GM18873 (cell line): Measurements from ENCODE around the gene CLCA4.
A peak's percentile ranks its signal among the peaks of the same experiment; 100 is the strongest.

ENCODE experiments used
- ATAC-seq: cut with Tn5 transposase; IDR thresholded peaks from one replicate; pipeline ENCODE4 v1.9.1; 2021; ENCODE audit warnings: mild to moderate bottlenecking, moderate library complexity, moderate number of reproducible peaks; ENCODE audit not compliant: unreplicated experiment, low FRiP score

Gene CLCA4, protein sequence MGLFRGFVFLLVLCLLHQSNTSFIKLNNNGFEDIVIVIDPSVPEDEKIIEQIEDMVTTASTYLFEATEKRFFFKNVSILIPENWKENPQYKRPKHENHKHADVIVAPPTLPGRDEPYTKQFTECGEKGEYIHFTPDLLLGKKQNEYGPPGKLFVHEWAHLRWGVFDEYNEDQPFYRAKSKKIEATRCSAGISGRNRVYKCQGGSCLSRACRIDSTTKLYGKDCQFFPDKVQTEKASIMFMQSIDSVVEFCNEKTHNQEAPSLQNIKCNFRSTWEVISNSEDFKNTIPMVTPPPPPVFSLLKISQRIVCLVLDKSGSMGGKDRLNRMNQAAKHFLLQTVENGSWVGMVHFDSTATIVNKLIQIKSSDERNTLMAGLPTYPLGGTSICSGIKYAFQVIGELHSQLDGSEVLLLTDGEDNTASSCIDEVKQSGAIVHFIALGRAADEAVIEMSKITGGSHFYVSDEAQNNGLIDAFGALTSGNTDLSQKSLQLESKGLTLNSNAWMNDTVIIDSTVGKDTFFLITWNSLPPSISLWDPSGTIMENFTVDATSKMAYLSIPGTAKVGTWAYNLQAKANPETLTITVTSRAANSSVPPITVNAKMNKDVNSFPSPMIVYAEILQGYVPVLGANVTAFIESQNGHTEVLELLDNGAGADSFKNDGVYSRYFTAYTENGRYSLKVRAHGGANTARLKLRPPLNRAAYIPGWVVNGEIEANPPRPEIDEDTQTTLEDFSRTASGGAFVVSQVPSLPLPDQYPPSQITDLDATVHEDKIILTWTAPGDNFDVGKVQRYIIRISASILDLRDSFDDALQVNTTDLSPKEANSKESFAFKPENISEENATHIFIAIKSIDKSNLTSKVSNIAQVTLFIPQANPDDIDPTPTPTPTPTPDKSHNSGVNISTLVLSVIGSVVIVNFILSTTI

DNA sequence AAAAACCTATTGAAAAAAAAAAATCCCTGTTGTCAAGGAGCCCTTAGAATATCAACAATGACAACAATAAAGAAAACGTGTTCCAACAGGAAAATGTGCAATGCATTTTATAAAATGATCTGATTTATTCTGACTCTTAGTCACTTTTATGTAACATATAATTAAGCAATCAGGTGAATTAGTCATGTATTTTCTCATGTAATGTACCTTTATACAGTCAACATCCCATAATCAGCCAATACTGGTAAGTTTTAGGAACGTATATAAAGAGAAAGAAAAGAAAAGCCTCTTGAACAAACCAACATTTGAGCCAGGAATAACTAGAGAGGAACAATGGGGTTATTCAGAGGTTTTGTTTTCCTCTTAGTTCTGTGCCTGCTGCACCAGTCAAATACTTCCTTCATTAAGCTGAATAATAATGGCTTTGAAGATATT lies at the start of gene CLCA4:
Gene CLCA4 (plus strand): TSS at position 292 of the 435 bp plus-strand sequence. CDS start 42 bp downstream, at position 334.
- no peak for ATAC-seq

DNA sequence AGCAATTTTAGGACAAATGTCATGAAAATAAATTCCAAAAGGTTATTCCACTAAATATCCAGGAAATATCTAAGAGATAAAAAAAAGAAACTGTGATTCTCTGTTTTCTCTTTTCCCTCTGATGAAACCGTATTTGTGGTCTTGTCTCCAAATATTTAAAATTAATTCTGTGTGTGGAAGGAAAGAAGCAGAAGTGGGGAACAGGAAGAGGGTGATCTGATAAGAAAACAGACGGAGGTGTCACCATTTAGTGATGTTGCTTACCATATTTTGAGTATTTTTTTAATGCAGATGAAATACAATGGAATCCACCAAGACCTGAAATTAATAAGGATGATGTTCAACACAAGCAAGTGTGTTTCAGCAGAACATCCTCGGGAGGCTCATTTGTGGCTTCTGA lies 48.6 kb upstream of the CLCA4 start:
- no peak for ATAC-seq

DNA sequence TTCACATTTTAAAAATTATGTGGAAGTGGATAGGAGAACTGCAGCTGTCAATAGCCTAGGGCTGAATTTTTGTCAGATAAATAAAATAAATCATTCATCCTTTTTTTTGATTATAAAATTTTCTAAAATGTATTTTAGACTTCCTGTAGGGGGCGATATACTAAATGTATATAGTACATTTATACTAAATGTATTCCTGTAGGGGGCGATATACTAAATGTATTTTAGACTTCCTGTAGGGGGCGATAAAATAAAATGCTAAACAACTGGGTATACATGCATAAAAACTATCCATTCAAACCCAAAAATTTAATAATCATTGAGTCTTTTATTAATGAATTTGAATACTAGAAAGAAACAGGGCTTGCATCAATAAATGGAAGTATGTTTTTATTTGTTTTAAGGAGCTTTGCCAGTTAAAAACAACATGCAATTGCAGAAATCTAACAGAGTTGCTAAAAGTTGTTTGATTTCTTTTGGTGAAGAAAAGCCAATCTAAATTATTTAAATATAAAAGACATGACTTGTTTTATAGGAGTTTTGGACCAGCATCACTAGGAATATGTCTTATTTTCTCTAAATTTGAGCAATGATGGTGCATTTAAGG lies 46.8 kb upstream of the CLCA4 start:
- ATAC-seq = no peak

DNA sequence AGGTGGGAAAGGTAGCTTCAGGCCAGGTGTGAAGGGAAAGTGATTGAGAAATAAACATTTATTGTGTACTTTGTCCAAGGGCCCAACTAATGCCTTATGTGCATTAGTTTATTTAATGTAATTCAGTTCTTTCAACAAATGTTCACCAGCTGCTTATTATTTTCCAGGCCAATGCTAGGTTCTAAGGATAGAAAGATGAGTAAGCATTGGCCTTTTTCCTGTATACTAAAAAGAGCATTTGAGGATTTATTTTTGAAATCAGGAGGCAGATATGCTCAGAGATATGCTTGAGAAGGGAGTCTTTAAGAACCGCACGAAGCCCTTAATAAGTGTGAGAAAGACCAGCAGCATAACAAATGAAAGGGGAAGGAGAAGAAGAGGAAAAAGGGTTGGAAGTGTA lies 46.2 kb upstream of the CLCA4 start:
- ATAC-seq = no peak

DNA sequence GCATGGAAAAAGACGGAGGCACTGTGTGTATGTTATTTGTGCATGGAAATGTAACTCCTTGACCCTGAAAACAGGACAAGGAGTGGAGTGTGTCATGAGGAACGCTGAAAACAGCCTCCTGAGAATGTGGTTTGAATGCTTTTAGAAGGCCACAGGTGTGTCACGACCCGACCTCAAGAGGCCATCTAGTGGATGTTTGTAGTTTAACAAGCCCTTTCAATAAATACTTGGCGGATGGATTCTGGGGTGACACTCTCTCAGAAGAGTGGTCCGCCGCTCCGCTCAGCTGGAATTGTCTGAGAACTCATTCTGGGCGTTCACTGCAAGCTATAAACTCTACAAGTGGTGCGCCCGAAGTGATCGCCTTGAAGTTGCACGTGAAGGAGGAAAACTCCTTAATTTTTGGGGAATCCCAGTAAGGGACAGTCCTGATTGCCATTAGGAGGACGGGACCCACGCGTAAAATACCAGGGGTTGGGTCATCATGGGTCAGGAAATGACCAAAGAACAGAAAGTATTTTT lies 44.7 kb upstream of the CLCA4 start:
- ATAC-seq = peak; percentile 71

DNA sequence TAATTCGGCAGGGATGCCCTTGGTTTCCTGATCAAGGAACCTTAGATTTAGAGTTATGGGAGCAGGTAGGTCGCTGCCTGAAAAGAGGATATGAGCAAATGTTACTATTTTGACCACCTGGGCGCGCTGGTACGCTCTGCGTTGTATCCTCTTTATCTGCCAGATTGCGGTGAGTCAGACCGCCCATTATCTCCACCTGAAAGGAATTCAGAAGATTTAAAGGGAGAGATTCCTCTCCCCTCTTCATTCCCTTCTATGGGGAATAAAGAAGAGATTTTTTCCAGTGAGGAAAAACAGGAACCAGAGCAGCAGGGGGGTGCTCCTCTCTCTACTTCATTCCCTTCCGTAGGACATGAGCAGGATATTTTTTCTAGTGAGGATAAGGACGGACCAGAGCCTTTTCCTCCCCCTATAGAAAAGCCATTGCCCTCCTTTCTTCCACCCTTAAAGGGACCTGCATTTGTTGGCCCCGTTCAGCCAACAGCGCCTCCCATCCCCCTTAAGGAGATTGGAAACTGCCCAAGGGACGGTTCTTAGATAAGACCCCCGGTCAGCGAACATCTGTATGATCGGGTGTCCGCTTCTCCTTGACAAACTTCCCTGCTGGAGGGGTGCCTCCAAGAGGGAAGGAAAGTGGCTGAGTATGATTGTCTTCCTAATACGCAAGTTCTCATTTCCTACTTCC lies 44.0 kb upstream of the CLCA4 start:
- ATAC-seq = peak; percentile 22

DNA sequence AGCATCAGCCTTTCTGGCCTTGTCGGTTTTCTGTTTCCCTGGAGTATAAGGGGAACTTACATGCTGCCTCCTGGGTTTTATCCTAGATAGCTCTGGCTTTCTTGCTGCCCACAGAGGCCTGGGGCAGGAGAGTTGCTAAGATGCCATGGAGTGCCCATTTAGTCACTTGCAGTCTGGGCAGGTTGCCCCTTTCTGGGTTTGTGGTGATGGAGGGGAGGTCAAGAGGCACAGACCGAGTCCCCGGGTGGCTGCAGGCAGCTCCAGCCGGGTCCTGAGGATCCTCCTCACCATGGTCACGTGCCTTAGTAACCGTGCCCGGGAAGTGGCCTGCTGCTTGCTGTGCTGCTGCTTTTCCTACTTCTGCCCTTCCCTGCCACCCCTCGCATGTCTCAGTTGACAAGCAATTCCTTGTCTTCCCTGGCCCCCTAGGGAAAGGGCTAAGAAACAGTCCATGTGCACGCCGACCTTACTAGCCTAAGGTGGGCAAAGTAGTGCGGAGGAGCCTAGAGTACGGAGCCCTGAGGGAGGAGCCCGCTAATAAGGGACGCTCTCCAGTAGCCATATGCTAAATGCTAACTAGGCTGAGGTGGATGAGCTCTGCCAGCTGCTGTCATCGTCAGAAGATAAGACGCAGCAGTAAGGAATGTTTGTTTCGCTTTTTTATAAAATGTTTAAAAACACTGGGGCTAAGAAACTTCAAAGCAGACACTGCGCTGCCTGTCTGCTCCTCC lies 43.3 kb upstream of the CLCA4 start:
- ATAC-seq = no peak

DNA sequence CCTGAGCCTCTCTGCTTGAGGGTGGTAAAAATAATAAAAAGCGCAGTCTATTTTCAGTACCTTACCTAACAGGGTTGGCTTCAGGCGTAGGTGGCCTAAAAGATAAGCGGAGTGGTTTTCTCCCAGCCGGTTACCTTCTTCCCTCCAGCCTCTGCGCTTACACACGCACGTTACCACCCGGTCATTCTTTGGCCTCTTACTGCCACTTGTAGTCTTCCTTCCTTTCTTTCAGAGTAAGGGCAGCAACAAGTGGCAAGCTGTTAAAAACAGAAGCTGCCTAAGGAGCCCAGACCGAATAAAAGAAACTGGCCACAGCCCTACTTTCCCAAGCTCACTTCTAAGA lies 42.8 kb upstream of the CLCA4 start:
- no peak for ATAC-seq

DNA sequence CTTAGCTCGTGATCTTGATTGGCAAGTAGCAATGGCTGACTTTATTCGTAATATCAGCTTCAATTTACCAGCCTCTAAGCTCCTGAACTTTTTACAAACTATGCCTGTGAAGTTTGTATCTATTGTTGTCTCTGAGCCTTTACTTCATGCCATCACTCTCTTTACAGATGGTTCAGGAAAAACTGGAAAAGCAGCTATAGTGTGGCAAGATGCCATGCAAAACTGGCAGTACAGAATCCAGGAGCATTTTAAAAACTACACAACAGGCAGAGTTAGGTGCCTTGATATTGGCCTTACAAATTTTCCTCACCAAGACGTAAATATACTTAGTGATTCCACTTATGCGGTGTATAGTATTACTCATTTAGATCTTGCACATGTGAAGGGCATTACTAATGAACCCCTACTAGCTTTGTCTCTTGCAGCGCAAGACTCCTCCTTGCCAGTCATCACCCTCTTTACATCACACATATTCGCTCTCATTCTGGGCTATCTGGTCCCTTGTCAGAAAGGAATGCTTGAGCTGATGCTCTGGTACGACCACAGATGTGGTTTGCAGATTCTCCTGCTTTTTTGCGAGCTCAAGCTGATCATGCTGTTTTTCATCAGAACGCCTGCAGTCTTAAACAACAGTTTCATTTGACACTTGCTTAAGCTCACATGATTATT lies 41.8 kb upstream of the CLCA4 start:
- no peak for ATAC-seq

DNA sequence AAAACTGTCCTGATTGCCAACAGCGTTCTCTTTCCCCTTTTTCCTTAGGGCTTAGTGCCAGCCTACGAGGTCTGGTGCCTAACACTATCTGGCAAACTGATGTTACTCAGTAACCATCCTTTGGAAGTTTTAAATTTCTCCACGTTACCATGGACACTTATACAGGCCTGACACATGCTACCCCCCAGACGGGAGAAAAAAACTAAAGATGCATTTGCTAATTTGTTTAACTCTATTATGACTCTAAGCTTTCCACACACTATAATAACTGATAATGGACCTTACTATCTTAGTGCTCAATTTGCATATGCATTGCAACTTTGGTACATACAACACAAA lies 41.3 kb upstream of the CLCA4 start:
- no peak for ATAC-seq

DNA sequence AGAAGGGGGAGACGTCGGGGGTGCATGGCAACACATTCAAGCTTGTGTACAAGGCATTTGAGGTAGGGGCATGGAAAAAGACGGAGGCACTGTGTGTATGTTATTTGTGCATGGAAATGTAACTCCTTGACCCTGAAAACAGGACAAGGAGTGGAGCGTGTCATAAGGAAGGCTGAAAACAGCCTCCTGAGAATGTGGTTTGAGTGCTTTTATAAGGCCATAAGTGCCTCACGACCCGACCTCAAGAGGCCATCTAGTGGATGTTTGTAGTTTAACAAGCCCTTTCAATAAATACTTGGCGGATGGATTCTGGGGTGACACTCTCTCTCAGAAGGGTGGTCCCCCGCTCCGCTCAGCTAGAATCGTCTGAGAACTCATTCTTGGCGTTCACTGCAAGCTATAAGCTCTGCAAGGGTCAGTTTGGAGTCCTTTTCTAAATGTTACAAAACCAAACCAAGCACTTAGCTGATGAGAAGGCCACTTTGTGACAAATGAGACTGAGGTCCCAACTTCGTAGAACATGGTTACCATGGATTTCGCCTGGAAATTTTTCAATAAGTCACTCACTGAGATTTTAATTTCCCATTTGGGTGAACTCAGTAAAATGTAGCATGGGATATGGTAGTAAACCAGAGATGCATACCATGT lies 38.8 kb upstream of the CLCA4 start:
- ATAC-seq = no peak

DNA sequence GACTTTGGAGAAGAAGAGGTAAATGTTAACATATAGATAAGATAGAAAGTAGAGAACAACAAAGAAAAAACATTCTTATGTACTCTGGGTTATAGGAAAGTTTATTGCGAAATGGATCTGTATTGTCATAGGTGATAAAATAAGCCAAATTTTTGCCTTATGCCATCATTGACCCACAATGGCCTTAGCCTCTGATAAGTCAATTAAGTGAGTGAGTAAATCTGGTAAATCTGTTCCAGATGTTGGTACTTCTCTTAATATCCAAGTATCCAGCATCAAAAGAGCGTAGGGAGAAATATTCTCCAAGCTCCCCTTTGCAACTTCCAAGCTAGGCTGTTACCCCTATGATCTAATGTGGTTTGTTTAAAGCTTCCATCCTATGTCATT lies 38.3 kb upstream of the CLCA4 start:
- ATAC-seq = no peak

DNA sequence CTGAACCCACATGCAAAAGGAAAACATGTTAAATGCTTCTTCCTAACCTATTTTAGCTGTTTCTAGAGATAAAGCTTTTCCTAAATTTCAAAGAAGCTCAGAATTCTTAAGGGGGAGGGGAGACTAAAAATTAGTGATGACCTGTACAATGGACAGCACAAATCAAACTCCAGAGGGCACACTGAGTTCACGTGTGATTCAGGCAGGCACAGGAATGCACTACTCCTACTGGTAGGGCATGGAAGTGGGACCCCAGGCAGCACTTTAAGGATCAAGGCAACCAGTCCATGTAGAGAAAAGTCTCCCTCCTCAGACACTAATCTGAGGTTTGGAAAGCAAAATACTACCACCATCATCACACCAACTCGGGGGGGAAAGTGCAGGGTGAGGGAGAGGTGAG lies 31.3 kb upstream of the CLCA4 start:
- no peak for ATAC-seq

DNA sequence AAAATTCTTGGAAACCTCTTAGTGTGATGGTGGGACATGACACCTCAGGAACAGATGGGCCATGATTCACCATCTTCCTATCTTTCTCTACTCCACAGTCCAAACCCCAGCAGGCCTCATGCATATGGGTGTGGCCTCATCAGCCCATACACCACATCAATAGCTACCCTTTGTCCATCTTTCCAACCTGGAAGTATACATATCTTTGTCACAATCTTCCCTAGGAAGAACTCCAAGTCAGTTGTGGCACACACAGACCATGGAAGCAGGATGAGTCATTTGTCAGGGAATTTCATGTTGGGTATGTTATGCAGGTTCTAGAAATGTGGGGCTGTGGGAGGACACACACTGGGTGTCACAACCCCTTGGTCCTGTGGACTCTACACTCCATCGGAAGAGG lies 30.5 kb upstream of the CLCA4 start:
- no peak for ATAC-seq

DNA sequence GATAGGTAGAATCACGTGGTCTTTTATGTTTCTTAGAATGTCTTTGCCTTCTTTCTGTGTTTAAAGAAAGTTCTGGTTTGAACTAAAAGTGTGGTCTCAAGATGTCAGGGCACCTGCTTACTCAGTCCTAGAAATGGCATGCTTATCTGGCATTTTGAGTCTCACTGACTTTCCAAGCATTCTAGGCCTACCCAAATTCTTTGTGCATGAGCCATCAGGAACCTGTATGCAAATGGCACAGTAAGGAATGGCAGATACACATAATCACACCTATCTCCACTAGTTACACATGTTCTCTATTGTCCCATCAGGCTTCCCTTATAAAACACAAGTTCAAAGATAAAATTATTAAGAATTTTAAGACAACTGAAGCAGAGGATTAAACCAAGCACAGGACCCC lies 29.5 kb upstream of the CLCA4 start:
- ATAC-seq = no peak

DNA sequence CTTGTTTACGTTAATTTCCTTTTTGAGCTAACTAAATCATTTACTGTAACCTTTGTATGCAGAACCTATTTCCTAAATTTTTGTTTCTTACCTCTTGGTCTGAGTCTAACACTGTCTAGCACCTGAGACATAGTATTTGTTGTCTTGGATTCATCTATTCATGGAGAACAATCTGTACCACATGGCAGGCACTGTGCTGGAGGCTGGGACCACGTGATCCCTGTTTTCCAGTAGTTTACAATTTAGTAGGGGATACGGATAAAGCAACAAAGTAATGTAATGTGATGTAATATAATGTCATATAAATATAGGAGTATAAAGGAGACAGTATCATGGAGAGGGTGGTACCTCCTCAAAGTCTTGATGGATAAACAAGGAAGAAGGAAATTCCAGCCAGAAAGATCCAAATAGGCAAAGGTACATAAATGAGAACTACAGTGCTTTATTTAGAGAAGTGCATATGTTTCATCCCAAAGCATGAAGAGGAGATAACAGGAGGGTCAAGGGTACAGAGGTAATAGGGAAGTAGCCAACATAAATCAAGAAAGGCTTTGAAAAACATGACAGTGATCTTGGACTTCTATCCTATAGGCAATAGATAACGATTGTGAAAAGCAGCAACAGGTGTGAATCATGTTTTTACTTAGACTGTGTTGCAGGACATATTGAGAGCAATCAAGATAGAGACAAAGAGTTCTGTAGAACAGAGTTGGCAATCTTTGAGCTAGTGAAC lies 25.9 kb upstream of the CLCA4 start:
- ATAC-seq = no peak

DNA sequence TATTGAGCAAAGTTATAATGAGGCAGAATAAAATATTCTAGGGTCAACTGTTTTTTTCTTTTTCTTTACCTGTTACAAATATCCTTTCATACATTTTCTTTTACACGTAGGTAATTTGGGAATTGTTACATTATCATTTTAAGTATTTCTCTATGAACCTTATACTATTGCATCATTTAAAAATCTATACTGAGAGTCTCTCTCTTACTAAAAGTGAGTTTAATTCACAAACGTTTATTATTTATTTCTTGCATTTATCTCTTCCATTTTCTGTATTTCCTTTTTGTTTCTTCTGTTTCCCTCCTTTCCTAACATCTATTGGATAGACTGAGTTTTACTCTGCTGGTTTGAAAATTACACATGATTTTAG lies 25.4 kb upstream of the CLCA4 start:
- ATAC-seq = no peak

DNA sequence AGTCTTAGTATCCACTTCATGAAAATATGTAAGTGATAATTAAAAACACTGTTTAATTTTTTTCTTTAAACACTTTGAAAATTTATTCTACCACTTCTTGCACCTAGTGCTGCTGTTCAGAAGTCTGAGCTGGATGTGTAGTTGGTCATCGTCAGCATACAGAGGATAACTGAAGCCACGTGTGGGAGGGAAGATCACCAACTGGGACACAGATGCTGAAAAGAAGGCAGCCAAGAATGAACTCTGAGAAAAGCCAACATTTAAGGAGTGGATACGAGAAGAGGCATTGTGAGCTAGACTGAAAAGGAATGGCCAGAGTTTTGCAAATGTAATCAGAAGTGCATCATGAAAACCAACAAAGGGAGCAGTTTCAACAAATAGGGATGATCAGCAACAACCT lies 24.6 kb upstream of the CLCA4 start:
- ATAC-seq = no peak
